Parathyroid adenoma (tissue), 2 donors: ENCODE results near the gene PRR3.

ENCODE experiments used
- H2AFZ ChIP-seq: fragments of 300-600 bp; sonication (generic); one replicate; pipeline ENCODE4 v1.7.0; 2017; ENCODE audit warnings: antibody characterized with exemption, mild to moderate bottlenecking
- H3K27ac ChIP-seq: fragments of 300-600 bp; sonication (generic); one replicate; pipeline ENCODE4 v1.7.0; 2017
- H3K27me3 ChIP-seq: fragments of 300-600 bp; sonication (generic); one replicate; pipeline ENCODE4 v1.7.0; 2017; ENCODE audit warnings: low read length; ENCODE audit not compliant: control insufficient read depth, insufficient read depth
- H3K36me3 ChIP-seq: fragments of 300-600 bp; sonication (generic); one replicate; pipeline ENCODE4 v1.7.0; 2017; ENCODE audit warnings: low read length; ENCODE audit not compliant: control insufficient read depth, insufficient read depth
- H3K4me1 ChIP-seq: fragments of 300-600 bp; sonication (generic); one replicate; pipeline ENCODE4 v1.7.0; 2017; ENCODE audit warnings: control low read depth
- H3K4me2 ChIP-seq: fragments of 300-600 bp; sonication (generic); one replicate; pipeline ENCODE4 v1.7.0; 2017; ENCODE audit warnings: low read length
- H3K4me3 ChIP-seq: fragments of 300-600 bp; sonication (generic); one replicate; pipeline ENCODE4 v1.7.0; 2017; ENCODE audit warnings: low read depth, low read length
- H3K79me2 ChIP-seq: fragments of 300-600 bp; sonication (generic); one replicate; pipeline ENCODE4 v1.7.0; 2017; ENCODE audit warnings: control low read depth
- H3K9ac ChIP-seq: fragments of 300-600 bp; sonication (generic); one replicate; pipeline ENCODE4 v1.7.0; 2017; ENCODE audit warnings: mild to moderate bottlenecking
- H3K9me3 ChIP-seq: fragments of 300-600 bp; sonication (generic); one replicate; pipeline ENCODE4 v1.7.0; 2017; ENCODE audit warnings: low read length; ENCODE audit not compliant: control insufficient read depth
- TF ChIP-seq, protein P1 (sequence below): fragments of 300-600 bp; sonication (generic); IDR thresholded peaks from one replicate; pipeline ENCODE4 v1.7.0; 2017; ENCODE audit warnings: antibody characterized with exemption, mild to moderate bottlenecking
- donor health status: primary hyperparathyroidism.

The PRR3 gene

GRCh38 chr6:30598912-30599624 is 42.0 kb downstream of the PRR3 start:
- Histone ChIP-seq H3K79me2 (no peaks in the 10 kb centered on the region), H3K4me1 (peaks cover 4% of the 10 kb centered on the region), H3K9ac (no peak overlapping the region), H3K4me2 (no peak overlapping the region), H3K4me3 (no peak overlapping the region), H3K36me3 (no peaks in the 10 kb centered on the region), H2AFZ (no peak overlapping the region), H3K27me3 (no peaks in the 10 kb centered on the region), H3K9me3 (no peaks in the 10 kb centered on the region), H3K27ac (no peak overlapping the region)
- TF ChIP-seq, protein P1, sequence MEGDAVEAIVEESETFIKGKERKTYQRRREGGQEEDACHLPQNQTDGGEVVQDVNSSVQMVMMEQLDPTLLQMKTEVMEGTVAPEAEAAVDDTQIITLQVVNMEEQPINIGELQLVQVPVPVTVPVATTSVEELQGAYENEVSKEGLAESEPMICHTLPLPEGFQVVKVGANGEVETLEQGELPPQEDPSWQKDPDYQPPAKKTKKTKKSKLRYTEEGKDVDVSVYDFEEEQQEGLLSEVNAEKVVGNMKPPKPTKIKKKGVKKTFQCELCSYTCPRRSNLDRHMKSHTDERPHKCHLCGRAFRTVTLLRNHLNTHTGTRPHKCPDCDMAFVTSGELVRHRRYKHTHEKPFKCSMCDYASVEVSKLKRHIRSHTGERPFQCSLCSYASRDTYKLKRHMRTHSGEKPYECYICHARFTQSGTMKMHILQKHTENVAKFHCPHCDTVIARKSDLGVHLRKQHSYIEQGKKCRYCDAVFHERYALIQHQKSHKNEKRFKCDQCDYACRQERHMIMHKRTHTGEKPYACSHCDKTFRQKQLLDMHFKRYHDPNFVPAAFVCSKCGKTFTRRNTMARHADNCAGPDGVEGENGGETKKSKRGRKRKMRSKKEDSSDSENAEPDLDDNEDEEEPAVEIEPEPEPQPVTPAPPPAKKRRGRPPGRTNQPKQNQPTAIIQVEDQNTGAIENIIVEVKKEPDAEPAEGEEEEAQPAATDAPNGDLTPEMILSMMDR: no peak

GRCh38 chr6:30599625-30600324 is 42.7 kb downstream of the PRR3 start:
- Histone ChIP-seq H3K9ac (no peak overlapping the region), H3K36me3 (no peaks in the 10 kb centered on the region), H3K79me2 (no peaks in the 10 kb centered on the region), H3K4me3 (no peak overlapping the region), H3K27ac (no peak overlapping the region), H3K27me3 (no peaks in the 10 kb centered on the region), H3K4me2 (no peak overlapping the region), H3K9me3 (no peaks in the 10 kb centered on the region), H3K4me1 (peaks cover 4% of the 10 kb centered on the region), H2AFZ (no peak overlapping the region)
- TF ChIP-seq, protein P1: no peak

DNA sequence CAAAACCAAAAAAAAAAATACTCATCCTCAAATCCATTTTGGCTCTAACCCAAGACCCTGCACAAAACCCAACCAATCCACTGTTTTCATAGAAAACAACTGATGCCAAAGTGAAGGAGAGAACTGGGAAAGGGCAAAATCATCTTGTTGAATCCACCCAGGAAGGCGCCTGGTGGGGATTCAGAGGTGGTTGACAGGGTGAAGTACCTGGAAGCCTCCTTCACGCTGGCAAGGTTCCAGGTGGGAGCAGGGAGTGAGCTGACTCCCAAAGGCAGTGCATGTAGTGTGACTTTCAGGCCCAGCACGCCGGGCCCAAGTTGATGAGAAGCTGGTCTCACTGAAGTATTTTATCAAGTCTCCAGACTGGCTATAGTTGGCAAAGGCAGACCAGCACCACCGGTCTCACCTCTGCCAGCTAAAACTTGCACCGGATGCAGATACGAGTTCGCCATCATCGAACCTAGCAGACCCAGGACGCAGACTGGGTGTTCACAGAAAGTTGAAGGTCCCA is 43.4 kb downstream of the PRR3 start:
- Histone ChIP-seq H3K4me1 (peaks cover 4% of the 10 kb centered on the region), H3K4me3 (no peak overlapping the region), H3K27me3 (no peaks in the 10 kb centered on the region), H3K79me2 (no peaks in the 10 kb centered on the region), H3K27ac (no peak overlapping the region), H3K9me3 (no peaks in the 10 kb centered on the region), H3K36me3 (no peaks in the 10 kb centered on the region), H2AFZ (no peak overlapping the region), H3K4me2 (no peak overlapping the region), H3K9ac (no peak overlapping the region)
- TF ChIP-seq, protein P1: no peak

DNA sequence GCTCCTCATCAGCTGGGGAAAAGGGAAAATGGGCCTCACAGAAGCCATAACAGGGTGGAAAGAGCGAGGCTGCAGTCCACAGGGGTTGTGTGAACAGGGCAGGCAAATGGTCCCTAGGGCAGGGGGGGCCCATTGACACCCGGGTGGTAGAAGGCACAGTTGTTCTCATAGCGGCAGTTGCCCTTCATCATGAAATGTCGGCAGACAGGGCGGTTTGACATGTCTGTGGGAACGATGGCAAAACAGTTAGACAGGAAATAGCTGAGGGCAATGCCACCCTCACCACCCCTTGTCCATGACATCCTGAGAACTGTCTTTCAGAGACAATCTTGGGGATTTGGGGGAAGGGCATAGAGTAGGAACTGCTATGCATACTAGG is 44.3 kb downstream of the PRR3 start:
- H3K27ac ChIP-seq: no peak overlapping the region
- H3K4me3 ChIP-seq: no peak overlapping the region
- H3K4me2 ChIP-seq: no peak overlapping the region
- H2AFZ ChIP-seq: no peak overlapping the region
- no peaks in the 10 kb centered on the region for H3K27me3 ChIP-seq
- H3K4me1 ChIP-seq: peaks cover 4% of the 10 kb centered on the region
- TF ChIP-seq, protein P1: no peak
- H3K79me2 ChIP-seq: no peaks in the 10 kb centered on the region
- H3K9ac ChIP-seq: no peak overlapping the region
- H3K36me3 ChIP-seq: no peaks in the 10 kb centered on the region
- H3K9me3 ChIP-seq: no peaks in the 10 kb centered on the region
